Neutrophil (primary cell): ENCODE data around the gene OSBPL10.

Experiments
- H3K27ac ChIP-seq: fragments of 200-600 bp; sonication (generic); 2 replicates; pipeline ENCODE4 v1.5.1; 2016; ENCODE audit warnings: mild to moderate bottlenecking, moderate library complexity
- H3K27me3 ChIP-seq: fragments of 200-600 bp; sonication (generic); 2 replicates; pipeline ENCODE4 v1.6.0; 2016; ENCODE audit warnings: mild to moderate bottlenecking
- H3K36me3 ChIP-seq: fragments of 200-600 bp; sonication (generic); 2 replicates; pipeline ENCODE4 v1.5.1; 2017
- H3K4me1 ChIP-seq, 2 experiments: fragments of 200-600 bp in 1 of 2; sonication (generic) in 1 of 2; 1 replicate in 1 of 2; 2 replicates in 1 of 2; pipeline versions ENCODE4 v1.5.1 to v1.6.1; 2013 to 2016; ENCODE audit warnings: low read depth in 1 of 2, low read length in 1 of 2, mild to moderate bottlenecking in 1 of 2, moderate library complexity in 1 of 2; ENCODE audit not compliant: control insufficient read depth in 1 of 2, insufficient read depth in 1 of 2
- H3K4me3 ChIP-seq, 2 experiments: fragments of 200-600 bp in 1 of 2; sonication (generic) in 1 of 2; 1 replicate in 1 of 2; 2 replicates in 1 of 2; pipeline ENCODE4 v1.5.1; 2013 to 2016; ENCODE audit warnings: low read depth in 1 of 2, low read length in 1 of 2, mild to moderate bottlenecking in 1 of 2, moderate library complexity in 1 of 2
- H3K9me3 ChIP-seq: fragments of 200-600 bp; sonication (generic); 2 replicates; pipeline ENCODE4 v1.5.1; 2016
- CTCF ChIP-seq: fragments of 200-600 bp; sonication (generic); IDR thresholded peaks from 2 replicates; pipeline ENCODE4 v1.5.1; 2016; ENCODE audit warnings: antibody characterized with exemption

The OSBPL10 gene

DNA sequence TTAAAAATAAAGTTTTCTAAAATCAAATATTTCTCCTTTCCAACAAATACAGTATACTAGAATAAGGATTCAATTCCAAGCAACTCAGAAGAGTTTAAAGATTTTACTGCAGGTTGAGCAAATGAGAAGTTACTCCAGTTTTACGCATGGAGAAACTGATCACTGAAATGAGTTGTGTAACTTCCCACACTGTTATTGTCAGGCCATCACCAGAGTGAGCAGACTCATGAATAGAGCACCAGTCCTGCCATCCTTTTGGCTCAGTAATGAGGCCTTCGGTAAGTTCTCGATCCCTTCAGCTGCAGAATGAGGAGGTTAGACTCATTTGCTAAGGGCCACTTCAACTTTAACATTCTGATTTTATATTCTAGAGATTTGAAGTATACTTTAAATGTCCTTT lies 48.1 kb downstream of the OSBPL10 start:
- Histone ChIP-seq H3K27me3 (no peaks in the 10 kb centered on the region), H3K9me3 (no peaks in the 10 kb centered on the region), H3K27ac (no peak overlapping the region), H3K36me3 (no peaks in the 10 kb centered on the region), H3K4me3 (no peak overlapping the region), H3K4me1 (no peaks in the 10 kb centered on the region)
- no peak for TF ChIP-seq CTCF

- no peaks in the 10 kb centered on the region for H3K4me1 ChIP-seq
- no peak for TF ChIP-seq CTCF
- H3K36me3 ChIP-seq: no peaks in the 10 kb centered on the region
- no peak overlapping the region for H3K4me3 ChIP-seq
- no peaks in the 10 kb centered on the region for H3K9me3 ChIP-seq
- H3K27ac ChIP-seq: no peak overlapping the region
- no peaks in the 10 kb centered on the region for H3K27me3 ChIP-seq
Observed at GRCh38 chr3:31929826-31930502, 51.1 kb downstream of the OSBPL10 start.

- TF ChIP-seq CTCF: no peak
- Histone ChIP-seq H3K36me3 (no peaks in the 10 kb centered on the region), H3K9me3 (no peaks in the 10 kb centered on the region), H3K4me3 (no peak overlapping the region), H3K4me1 (no peaks in the 10 kb centered on the region), H3K27me3 (no peaks in the 10 kb centered on the region), H3K27ac (no peak overlapping the region)
Observed at GRCh38 chr3:31927811-31928210, 53.3 kb downstream of the OSBPL10 start.

DNA sequence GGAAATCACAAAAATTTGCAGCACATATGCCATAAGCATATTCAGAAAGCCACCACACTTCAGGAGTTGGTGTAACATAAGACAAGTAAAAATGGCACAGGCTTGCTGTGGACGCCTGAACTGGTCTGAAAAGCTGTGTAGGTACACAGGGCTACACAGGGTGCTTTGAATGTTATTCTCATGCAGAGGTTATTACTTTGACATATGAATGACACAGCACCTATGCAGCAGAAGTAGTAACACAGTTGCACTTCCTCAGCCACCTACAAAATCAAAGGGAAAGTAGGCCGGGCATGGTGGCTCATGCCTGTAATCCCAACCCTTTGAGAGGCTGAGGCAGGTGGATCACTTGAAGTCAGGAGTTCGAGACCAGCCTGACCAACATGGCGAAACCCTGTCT lies 54.5 kb downstream of the OSBPL10 start:
- TF ChIP-seq CTCF: no peak
- H3K4me3 ChIP-seq: no peak overlapping the region
- no peak overlapping the region for H3K27ac ChIP-seq
- no peaks in the 10 kb centered on the region for H3K4me1 ChIP-seq
- H3K36me3 ChIP-seq: no peaks in the 10 kb centered on the region
- H3K9me3 ChIP-seq: no peaks in the 10 kb centered on the region
- H3K27me3 ChIP-seq: no peaks in the 10 kb centered on the region

DNA sequence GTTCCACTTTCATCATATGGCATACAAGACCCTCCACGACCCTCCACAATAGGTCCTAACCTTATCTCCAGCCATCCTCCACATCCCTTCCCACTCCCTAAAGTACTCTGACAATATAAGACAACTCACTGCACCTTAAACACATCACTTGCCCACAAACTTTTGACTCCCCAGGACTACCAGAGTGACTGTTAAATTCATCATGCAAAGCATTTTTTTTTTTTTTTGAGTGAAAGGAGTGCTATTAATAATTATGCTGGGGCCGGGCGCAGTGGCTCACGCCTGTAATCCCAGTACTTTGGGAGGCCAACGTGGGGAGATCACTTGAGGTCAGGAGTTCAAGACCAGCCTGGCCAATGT lies 55.8 kb downstream of the OSBPL10 start:
- H3K9me3 ChIP-seq: no peaks in the 10 kb centered on the region
- no peaks in the 10 kb centered on the region for H3K4me1 ChIP-seq
- H3K4me3 ChIP-seq: no peak overlapping the region
- TF ChIP-seq CTCF: no peak
- no peaks in the 10 kb centered on the region for H3K36me3 ChIP-seq
- H3K27ac ChIP-seq: no peak overlapping the region
- H3K27me3 ChIP-seq: no peaks in the 10 kb centered on the region
